SIG-M5 (cell line): ENCODE measurements around the gene ZNF672.
"Not testable (repeated sequence)": the region's sequence is repeated elsewhere in the genome, so short reads cannot be mapped to it uniquely, and the experiment has no call there.

ENCODE experiments used
- DNase-seq: peaks from one replicate; lab custom pipeline; 2025; lab: John Stamatoyannopoulos, UW

Gene ZNF672

GRCh38 chr1:248812736-248813425 lies 25.1 kb upstream of the ZNF672 start:
- DNase-seq = no peak

DNA sequence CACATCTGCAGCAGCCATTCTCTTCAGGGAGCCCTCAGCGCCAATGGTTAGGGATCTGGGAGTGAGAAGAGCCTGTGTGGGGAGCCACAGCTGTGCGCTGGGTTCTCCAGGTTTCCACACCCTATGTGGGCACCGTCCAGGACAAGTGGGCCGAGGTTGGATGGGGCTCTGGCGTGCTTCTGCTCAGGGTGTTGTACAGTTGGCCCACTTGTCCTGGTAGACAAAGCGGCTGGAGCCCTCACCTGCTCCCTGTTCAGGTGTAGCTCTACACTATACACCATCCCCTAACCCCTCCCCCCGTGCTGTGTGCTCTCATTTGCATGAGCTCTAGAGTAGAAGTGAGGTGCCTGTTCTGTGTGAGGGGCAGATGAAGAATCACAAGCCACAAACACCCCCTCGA lies 24.5 kb upstream of the ZNF672 start:
- no peak for DNase-seq

DNA sequence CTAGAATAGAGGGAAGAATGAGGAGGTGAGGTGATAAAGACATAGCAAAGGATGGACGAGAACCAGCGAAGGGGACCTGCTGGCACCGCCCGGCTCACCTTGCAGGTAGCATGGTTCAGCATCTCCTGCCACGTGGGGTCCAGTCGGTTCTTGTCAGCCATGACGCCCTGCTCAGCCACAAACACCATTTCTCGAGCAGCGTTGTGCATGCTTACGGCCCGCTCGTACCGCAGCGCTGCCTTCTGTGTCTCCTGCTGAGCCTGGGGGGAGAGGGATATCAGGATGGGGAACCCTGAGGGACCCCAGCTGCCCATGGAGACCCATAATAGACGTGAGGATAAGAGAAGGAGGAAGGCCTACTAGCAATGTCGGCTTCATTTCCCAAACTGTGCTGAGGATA lies 23.7 kb upstream of the ZNF672 start:
- no peak for DNase-seq

DNA sequence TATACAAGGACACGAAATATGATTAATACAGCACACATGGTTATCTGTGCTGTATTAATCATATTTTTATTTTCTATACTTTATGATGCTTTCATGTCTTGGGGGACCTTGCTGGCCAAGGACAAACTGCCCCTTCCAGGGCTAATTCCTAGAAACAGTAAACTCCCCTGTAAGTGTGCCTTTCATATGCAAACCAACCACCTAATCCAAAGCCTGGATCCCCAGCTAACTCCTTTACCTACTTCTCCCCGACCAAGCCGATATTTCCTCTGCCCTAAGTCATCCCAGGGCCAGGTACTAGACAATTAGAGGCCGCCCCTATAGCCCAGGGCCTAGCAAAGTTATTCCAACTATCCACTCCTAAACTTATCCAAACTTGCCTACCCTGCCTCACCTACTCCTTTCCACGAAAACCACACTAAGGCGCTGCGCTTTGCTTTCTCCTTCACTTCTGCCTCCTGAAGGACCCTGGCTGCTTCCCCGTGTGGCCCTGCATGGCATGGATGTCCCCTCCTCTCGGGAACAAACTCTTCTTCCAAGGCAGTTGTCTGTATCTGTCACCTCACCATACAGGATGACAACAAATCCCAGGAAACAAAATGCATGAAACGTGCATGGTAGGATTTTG lies 22.5 kb upstream of the ZNF672 start:
- no peak for DNase-seq

- DNase-seq = no peak
These were observed 21.8 kb upstream of the ZNF672 start for GRCh38 chr1:248816042-248816851.

- peak; percentile 94 for DNase-seq
These were observed 21.0 kb upstream of the ZNF672 start for GRCh38 chr1:248817065-248817464.

- no peak for DNase-seq
These were observed 19.3 kb upstream of the ZNF672 start for GRCh38 chr1:248818505-248819374.

DNA sequence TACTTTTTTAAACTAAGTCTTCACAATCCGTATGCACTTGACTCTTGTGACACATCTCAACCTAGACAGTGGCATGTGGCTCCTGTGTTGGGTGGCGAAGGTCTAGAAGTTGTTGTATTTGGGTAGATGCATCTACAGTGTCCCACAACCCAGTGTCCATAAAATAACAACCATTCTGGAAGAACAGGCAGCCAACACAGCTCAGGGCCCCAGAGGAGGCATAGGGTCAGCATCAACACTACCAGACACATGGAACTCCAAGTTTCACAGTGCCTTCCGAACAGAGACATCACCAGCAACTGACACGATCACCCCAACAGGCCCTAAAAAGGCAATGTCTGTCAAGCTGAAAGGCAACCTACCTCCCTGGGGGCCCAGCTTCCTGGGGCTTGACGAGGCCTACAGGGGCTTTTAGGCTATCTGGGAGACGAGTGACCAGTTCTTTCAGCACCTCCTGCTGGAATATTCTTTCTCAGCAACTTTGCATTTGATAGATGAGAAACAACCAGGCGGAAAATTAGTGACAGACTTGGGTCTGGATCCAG lies 17.9 kb upstream of the ZNF672 start:
- no peak for DNase-seq

GRCh38 chr1:248821101-248821500 lies 16.9 kb upstream of the ZNF672 start:
- DNase-seq = no peak

DNA sequence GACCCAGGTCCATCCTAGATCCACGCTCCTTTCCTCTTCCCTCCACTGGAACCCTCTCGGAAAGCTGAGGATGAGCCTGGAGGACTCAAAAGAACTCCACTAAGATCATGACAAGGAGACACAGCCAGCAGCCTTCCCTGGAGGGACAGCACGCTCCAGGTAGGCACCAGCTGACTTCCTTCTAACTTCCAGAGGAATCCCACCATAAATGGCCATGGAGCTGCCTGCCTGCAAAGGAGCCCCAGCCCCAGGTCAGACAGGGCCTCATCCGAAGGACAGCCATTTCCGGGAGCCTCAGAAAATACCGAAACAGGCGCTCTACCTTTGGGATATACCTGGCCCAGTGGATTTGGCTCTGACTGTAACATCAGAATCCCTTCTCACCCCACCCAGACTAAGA lies 16.4 kb upstream of the ZNF672 start:
- no peak for DNase-seq

DNA sequence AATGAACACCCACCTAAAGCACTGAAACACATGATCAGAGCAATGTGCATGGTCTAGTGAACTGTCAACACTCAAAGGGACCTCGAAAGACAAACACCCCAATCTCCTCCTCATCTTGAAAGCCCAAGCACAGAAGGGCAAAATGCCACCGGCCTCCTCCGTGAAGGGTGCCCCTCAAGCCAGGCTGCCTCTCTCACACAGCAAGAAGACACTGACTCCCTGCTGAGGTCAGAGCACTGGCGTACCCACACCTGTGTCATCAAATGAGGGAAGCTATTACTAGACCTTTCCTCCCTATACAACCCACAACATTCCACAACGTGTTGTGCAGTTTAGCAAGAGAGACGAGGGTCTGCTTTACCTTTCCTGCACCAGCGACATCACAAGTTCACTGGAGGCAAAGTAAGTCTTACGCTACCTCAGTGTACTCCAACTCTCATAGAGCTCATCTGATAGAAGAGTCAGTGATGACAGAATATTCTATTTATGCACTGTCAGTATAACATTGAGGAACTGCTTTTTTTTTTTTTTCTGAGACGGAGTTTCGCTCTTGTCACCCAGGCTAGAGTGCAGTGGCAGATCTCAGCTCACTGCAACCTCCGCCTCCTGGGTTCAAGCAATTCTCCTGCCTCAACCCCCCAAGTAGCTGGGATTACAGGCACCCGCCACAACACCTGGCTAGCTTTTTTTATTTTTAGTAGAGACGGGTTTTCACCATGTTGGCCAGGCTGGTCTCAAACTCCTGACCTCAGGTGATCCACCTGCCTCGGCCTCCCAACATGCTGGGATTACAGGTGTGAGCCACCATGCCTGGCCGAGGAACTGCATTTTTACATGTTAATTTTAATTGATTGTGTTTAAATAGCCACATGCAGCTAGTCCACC lies 15.6 kb upstream of the ZNF672 start:
- DNase-seq = peak; percentile 31

GRCh38 chr1:248823517-248824001 lies 14.5 kb upstream of the ZNF672 start:
- DNase-seq = no peak

GRCh38 chr1:248824301-248824700 lies 13.7 kb upstream of the ZNF672 start:
- DNase-seq = no peak

DNA sequence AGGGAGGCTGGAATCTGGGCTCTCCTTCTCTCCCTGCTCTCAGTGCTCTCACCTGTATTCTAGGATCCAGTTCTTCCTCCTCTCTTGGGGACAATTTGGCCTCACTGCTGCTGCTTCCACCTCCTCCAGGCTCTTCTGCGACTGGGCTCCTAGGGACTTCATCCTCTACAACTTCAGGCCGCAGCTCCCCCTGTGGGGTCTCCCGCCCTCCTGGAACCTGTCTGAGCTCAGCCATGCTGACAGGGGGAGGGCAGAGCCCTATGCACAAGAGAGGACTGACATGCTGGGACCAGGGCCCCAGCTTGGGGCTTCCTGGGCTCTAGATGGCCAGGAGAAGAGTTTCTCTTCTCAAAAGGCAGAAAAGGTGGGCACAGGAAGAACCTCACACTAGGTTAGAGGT lies 13.3 kb upstream of the ZNF672 start:
- DNase-seq = no peak

DNA sequence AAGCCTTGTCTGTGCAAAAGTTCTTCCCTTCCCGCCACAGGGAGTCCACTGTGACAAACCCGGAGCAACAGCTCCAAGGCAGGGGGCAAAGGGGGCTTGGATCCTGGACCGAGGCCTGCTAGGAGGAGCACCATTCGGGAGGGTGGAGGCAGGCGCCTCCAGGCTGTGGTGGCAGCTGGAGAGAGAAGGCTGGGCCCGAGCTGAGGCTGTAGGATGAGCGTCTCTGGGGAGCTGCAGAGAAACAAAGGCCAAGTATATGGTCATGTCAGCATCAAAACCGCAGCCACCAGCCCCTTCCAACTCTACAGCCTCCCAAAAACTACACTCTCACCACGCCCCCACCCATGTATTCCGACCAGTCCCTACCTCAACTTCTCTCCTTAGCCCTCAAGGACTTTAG lies 12.9 kb upstream of the ZNF672 start:
- no peak for DNase-seq

DNA sequence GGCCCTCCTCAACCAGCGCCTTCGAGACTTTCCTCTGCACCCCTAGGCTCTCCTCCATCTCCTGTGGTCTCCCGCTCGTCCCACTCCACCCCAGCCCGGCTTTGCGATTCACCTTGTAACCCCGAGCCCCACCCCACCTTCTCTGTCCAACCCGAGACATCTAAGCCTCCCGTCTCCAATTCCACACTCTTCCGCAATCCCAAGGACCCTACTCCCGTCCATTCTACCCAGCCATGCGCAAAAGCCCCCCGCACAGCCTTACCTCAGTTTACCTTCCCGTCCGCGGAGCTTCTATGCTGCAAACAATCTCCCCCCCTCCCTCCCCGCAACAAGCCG lies 12.5 kb upstream of the ZNF672 start:
- DNase-seq = no peak

- peak; percentile 92 for DNase-seq
These were observed 11.9 kb upstream of the ZNF672 start, which contains the start of gene SH3BP5L for GRCh38 chr1:248825909-248826760. Gene SH3BP5L, minus strand, starts transcription at chr1:248825915. Its CDS starts 980 bp downstream, at chr1:248824935.

GRCh38 chr1:248828845-248829244 lies 9.2 kb upstream of the ZNF672 start:
- peak; percentile 94 for DNase-seq

DNA sequence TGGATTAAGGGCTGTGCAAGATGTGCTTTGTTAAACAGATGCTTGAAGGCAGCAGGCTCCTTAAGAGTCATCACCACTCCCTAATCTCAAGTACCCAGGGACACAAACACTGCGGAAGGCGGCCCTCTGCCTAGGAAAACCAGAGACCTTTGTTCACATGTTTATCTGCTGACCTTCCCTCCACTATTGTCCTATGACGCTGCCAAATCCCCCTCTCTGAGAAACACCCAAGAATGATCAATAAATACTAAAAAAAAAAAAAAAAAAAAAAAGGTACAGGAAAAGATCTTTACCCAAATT lies 7.4 kb upstream of the ZNF672 start:
- not testable (repeated sequence) for DNase-seq

DNA sequence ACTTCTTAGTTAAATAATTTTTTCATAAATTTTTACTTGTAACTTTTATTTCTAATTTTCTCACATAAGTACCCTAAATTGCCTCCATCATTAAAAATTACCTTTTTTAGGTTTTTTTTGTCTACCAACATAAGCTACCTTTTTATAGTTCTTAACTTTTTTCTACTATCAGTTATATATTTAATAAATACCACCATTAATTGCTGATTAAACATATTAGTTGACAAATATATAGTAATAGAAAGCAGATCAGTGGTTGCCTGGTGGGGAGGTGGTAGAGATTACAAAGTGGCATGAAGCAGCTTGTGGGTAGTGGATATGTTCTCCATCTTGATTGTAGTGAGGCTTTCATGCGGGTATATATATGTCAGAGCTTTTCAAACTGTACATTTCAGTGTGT lies 6.2 kb upstream of the ZNF672 start:
- DNase-seq = no peak
